Stimulated activated CD4-positive, alpha-beta T cell treated with anti-CD3 and anti-CD28 coated beads, Interleukin-2, amount 100 ng/mL, for 24 hours (primary cell): ENCODE measurements around the gene COPE.
A peak's percentile ranks its signal among the peaks of the same experiment; 100 is the strongest.
"Not testable (repeated sequence)": the region's sequence is repeated elsewhere in the genome, so short reads cannot be mapped to it uniquely, and the experiment has no call there.

Source experiments
- DNase-seq, 2 donors: peaks; one replicate each; pipeline ENCODE4 v3.0.0-alpha.2; 2020

Gene COPE

DNA sequence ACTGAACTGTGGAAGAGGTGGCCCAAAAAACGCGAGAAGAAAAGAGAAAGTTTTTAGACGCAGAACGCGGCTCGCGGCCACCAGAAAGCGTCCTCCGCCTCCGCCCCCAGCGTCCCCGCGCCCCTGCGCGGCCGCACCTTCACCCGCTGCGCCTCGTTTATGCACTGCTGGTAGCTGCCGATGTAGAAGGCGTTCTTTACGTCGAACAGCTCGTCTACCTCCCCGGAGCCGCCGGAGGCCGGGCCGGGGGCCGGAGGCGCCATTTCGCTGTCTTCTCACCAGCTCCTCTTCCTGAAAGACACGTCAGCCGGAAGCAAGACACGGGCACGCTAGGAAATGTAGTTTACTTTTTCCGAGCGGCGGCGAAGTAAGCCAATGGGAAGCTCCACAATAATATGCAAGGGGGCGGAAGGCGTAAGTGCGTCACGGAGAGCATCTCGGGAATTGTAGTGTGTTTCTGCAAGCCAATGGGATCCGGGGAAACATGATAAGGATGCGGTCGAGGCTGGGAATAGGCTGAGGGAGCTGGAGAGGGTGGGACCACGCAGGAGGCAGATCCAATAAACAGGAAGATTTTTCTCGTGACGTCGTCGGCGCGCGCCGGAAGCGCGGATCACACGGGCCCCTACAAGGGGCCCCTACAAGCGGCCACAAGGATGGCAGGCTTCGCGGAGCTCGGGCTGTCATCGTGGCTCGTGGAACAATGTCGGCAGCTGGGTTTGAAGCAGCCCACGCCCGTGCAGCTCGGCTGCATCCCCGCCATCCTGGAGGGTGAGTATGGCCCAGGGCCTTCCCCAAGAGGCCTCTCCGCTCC is at the start of gene COPE, which contains the start of gene DDX49:
Gene COPE (minus strand): TSS at position 302 of the 814 bp plus-strand sequence. CDS start 39 bp downstream, at position 263.
Gene DDX49 (plus strand): TSS at position 630 of the 814 bp plus-strand sequence. CDS start 27 bp downstream, at position 657.
- peak; percentile 97 for DNase-seq

DNA sequence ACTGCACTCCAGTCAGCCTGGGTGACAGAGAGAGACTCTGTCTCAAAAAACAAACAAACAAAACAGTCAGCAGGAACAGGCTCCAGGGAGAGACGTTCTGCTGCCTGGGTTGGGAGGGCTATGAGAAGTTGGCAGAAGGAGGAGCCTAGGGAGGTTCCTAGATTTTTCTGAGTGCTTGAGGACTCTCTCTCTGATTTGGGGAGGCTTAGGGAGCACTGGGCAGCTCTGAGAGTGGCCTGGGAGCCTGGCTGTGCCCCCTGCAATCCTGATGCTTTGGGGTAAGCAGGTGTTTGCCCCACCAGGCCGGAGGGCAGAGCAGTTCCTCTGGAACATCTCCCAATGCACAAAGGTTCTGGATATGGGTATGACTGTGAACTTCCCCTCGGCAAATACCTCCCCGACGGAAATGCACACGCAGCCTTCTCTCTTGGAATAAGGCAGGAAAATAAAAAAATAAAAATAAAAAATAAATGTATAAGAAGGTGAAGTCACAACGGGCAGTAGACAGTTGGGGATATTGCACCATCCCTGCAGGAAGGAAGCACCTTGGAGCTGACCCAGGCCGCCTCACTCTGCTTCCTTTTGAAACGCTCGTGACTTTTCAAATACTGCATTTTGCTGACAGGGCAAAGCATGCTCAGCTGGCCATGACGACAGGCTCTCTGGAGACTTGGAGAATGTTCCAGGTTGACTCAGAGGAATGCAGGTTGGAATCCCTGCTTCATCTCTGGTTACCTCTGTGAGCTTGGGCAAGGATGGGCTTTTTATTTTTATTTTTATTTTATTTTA is 48.4 kb upstream of the COPE start:
- no peak for DNase-seq

DNA sequence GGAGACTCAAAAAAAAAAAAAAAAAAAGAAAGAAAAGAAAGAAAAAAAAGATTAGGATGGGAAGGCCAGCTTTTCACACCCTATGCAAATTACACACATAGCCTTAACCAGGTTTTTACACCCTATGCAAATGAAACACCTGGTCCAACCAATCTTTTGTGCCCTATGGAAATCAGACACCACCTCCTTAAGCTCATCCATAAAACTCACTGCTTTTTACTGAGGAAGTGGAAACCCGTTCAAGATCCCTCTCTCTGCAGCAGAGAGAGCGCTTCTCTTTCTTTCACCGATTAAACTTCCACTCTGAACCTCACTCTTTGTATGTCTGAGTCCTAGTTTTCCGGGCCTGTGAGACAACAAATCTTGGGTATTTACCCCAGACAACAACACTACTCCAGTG is 47.1 kb upstream of the COPE start:
- DNase-seq: no peak

DNA sequence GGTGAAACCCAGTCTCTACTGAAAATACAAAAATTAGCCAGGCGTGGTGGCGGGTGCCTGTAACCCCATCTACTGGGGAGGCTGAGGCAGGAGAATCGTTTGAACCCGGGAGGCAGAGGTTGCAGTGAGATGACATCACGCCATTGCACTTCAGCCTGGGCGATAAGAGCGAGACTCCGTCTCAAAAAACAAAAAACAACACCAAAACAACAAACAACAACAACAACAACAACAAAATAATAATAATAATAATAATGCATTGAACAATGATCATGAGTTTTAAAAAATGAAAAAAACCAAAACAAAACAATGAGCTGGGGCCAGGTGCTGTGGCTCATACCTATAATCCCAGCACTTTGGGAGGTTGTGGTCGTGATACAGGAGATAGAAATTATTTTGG is 44.9 kb upstream of the COPE start:
- DNase-seq: no peak

DNA sequence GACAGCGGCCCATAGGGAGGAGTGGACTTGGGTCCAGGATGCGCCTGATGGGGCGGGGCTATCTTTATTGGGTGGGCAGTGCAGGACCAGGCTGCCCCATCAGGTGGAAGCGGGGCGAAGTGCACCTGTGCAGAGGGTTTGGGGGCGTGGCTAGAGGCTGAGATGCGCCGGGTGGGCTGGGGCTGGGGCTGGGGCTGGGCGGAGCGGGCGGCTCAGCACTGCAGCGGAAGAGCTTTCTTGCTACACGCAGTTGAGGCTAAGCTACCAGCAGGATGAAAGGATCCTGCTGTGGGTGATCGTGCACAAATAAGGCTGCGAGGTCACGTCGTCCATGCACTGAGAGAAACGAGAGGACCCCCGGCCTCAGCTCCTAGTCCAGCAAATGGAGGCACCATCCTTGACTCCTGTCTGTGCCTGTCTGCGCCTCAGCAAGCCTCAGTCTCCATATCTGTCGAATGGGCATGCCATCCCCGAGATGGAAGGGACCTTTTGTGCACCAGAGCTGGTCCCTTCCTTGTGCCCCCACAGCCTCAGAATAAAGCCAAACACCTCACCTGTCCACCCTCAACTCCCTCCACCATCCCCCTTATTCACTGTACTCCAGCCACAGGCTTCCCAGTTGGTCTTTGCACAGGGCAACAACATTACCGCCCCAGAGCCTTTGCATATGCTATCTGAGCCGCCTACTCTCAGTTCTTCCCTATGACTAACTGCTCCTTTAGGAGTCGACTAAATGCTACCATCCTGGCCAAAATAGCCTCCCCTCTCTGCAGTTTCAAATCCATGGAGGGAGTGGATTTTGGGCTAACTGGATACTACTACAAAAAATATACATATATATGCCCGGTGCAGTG is 42.8 kb upstream of the COPE start:
- peak in 1 of 2 donors; percentile 20 for DNase-seq

- no peak for DNase-seq
Measured at GRCh38 chr19:18960370-18960769, 41.2 kb upstream of the COPE start.

GRCh38 chr19:18955042-18955441 is 35.9 kb upstream of the COPE start:
- DNase-seq: no peak

DNA sequence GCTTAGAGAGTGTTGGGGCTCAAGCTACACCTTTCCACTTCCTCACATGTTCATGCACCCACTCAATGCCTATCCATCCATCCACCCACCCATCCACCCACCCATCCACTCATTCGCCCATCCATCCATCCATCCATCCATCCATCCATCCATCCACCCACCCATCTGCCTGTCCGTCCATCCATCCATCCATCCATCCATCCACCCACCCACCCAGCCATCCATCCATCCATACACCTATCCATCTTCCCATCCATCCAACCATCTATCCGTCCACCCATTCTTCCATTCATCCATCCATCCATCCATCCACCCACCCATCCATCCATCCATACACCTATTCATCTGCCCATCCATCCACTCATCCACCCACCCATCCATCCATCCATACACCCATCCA is 34.9 kb upstream of the COPE start:
- DNase-seq: no peak

DNA sequence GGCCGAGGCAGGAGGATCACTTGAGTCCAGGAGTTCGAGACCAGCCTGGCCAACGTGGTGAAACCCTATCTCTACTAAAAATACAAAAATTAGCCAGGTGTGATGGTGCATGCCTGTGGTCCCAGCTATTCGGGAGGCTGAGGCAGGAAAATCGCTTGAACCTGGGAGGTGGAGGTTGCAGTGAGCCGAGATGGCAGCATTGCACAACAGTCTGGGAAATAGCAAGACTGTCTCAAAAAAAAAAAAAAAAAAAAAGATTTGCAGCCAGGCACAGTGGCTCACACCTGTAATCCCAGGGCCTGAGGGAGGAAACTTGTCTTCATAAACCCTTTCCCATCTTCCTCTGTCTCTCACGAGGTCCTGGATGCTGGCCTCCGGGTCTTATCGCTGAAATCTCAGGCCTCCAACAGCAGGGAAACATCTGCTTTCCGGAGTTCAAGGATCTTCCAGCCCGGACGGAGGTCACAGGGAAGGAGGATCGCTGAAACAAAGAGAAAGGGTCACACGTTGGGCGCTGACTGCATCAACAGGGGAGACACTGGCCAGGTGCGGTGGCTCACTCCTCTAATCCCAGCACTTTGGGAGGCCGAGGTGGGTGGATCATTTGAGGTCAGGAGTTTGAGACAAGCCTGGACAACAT is 33.3 kb upstream of the COPE start:
- not testable (repeated sequence) for DNase-seq

DNA sequence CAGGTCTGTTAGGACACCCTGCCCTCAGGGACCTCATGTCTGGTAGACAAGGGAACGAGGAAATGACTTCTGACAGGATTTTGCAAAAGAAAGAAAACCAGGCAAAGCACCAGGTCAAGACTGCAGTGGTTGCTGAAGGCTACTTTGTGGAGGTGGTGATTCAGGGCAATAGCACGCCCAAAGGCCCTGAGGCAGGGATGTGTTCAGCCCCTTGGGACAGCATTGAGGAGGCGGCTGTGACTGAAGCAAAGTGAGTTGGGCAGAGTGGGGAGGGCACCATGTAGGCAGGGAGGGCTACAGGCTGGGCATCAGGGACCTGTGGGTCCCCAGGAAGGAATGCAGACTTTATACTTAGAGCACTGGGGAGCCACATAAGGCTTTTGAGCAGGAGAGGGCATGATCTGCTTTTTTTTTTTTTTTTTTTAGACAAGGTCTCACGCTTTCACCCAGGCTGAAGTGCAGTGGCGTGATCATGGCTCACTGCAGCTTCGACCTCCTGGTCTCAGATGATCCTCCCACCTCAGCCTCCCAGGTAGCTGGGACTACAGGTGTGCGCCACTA is 32.6 kb upstream of the COPE start:
- DNase-seq: no peak

DNA sequence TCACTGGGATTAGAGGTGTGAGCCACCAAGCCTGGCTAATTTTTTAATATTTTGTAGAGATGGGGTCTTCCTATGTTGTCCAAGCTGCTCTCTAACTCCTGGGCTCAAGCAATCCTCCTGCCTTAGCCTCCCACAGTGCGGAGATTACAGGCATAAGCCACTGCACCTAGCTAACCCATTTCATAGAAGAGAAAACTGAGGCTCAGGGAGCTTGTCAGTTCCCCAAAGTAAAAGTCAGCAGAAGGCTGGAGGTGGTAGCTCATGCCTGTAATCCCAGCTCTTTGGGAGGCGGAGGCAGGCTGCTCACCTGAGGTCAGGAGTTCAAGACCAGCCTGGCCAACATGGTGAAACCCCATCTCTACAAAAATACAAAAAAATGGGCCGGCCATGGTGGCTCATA is 30.7 kb upstream of the COPE start:
- DNase-seq: no peak

- DNase-seq: no peak
Measured at GRCh38 chr19:18948976-18949356, 29.8 kb upstream of the COPE start.

DNA sequence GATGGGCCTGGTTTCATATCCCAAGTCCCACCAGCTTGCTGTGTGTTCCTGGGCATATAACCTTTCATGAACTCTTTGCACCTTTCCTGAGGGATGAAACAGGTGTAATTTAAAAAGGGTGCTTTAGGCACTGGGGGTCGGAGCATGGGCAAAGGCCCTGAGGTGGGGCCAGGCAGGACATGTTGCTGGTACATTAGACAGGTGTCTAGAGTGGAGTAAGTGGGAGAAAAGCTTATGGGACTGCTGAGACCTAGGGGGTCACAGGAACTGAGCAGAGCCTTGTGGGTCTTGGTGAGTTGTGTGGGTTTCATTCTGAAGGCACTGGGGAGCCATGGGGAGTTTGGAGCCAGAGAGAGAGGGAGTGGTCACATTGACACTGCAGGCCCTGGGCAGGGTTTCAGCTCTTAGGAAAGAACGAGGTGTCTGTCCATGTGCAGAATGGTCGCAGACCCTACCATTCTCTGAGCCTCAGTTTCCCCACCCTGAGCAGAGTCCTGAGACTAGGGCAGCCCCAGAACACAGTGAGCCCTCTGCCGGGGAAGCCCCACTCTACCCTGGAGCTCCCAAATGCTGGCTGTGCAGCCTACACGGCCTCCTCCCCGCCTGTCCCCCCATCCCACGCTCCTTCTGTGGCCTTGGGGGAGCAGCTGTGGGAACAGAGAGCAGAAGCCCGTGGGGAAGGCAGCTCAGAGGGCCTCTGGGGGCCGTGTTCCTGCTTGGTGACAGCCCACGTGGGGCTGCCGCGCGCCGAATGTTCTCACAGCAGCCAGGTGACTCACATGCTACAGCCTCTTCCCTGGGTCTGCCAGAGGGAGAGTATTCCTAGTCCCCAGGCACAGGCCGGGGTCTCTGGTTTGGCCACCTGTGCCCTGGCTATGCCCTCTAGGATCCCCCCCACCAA is 29.1 kb upstream of the COPE start:
- no peak for DNase-seq

GRCh38 chr19:18946918-18947317 is 27.7 kb upstream of the COPE start:
- DNase-seq: no peak

- DNase-seq: no peak
Measured at GRCh38 chr19:18946335-18946734, 27.1 kb upstream of the COPE start.

DNA sequence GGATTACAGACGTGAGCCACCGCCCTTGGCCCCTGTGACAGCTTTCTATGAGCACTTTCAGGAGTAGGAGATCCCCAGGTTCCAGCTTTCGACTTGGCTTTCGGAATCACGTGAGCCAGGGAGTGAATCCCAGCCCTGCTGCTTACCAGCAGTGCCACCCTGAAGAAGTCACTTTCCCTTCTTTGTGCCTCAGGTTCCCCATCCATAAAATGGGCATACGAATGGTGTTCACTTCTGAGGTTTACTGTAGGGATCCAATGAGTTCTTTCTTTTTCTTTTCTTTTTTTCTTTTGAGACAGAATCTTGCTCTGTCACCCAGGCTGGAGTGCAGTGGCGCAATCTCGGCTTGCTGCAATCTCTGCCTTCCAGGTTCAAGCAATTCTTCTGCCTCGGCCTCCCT is 26.1 kb upstream of the COPE start:
- no peak for DNase-seq

DNA sequence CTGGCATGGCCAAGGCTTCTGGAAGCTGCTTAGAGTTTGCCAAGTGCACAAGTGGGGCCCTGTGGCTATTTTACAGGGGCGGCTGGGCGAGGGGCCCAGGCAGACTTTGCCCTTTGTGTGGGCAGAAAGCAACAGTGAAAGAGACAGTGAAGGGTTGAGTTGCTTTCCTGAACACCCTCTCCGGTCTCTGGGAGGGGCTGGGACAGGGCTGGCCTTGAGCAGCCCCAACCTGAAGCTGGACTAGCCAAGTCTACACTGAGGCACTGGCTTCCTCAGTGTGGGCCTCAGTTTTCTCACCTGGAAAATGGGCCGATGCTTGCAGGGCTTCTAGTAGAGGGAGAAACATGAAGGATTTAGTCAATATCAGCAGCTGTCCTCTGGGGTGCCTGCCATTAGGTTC is 24.3 kb upstream of the COPE start:
- DNase-seq: no peak

- DNase-seq: no peak
Measured at GRCh38 chr19:18942692-18943091, 23.5 kb upstream of the COPE start.

- DNase-seq: no peak
Measured at GRCh38 chr19:18941628-18942354, 22.6 kb upstream of the COPE start.
